Naive thymus-derived CD4-positive, alpha-beta T cell (primary cell): ENCODE measurements around the gene DGKH. TPM values are rescaled to one million over a fixed set of nuclear protein-coding genes. Genes with fewer than 3 reads are reported as not detected.
"Not testable (repeated sequence)": the region's sequence is repeated elsewhere in the genome, so short reads cannot be mapped to it uniquely, and the experiment has no call there.

Experiments
- ATAC-seq: fragments of 150-1000 bp; cut with Tn5 transposase; 2 replicates; pipeline ENCODE4 v1.10.0; 2021; ENCODE audit warnings: mild to moderate bottlenecking, moderate library complexity
- CTCF ChIA-PET: fragments of 350-600 bp; sonication (Branson Sonifier 250); formaldehyde crosslinking; loops from one replicate; lab custom pipeline; 2021; ENCODE audit warnings: antibody characterized with exemption; lab: Charles Lee
- POLR2A ChIA-PET: fragments of 350-600 bp; sonication (Branson Sonifier 250); formaldehyde crosslinking; loops from one replicate; lab custom pipeline; 2021; ENCODE audit warnings: antibody characterized with exemption, inconsistent platforms; lab: Charles Lee
- DNase-seq, 9 donors: peaks; one replicate each; pipeline versions ENCODE4 v3.0.0 to v3.0.0-alpha.2; 2020 to 2022; ENCODE audit warnings: mixed read lengths in 1 of 9
- H3K27ac ChIP-seq: one replicate; pipeline ENCODE4 v1.7.0; 2013; ENCODE audit warnings: mild to moderate bottlenecking, low read depth, low read length, moderate library complexity
- H3K27me3 ChIP-seq, 2 donors: one replicate each; pipeline ENCODE4 v1.7.0; 2013; ENCODE audit warnings: low read length in 2 of 2, mild to moderate bottlenecking in 2 of 2, moderate library complexity in 2 of 2; ENCODE audit not compliant: control insufficient read depth in 2 of 2, insufficient read depth in 2 of 2
- H3K36me3 ChIP-seq, 3 experiments: 1 replicate in 2 of 3; 2 replicates in 1 of 3; pipeline ENCODE4 v1.7.0; 2013; ENCODE audit warnings: low read length in 3 of 3, mild to moderate bottlenecking in 3 of 3, moderate library complexity in 1 of 3; ENCODE audit not compliant: insufficient read depth in 3 of 3, control insufficient read depth in 2 of 3
- H3K4me1 ChIP-seq, 2 donors: one replicate each; pipeline ENCODE4 v1.7.0; 2013; ENCODE audit warnings: low read length in 2 of 2, mild to moderate bottlenecking in 2 of 2, moderate library complexity in 1 of 2; ENCODE audit not compliant: control insufficient read depth in 2 of 2, insufficient read depth in 2 of 2
- H3K4me3 ChIP-seq: 2 replicates; pipeline ENCODE4 v1.7.0; 2013; ENCODE audit warnings: mild to moderate bottlenecking, low read length
- H3K9me3 ChIP-seq, 3 experiments: 1 replicate in 2 of 3; 2 replicates in 1 of 3; pipeline ENCODE4 v1.7.0; 2013; ENCODE audit warnings: low read length in 3 of 3; ENCODE audit not compliant: control insufficient read depth in 2 of 3
- H3K27ac Mint-ChIP-seq, 9 donors: one replicate each; pipeline ENCODE4 v1.8.0; 2020 to 2022; ENCODE audit warnings: mixed read lengths in 9 of 9, mild to moderate bottlenecking in 8 of 9, moderate library complexity in 5 of 9, inconsistent platforms in 2 of 9
- H3K27me3 Mint-ChIP-seq, 5 donors: one replicate each; pipeline ENCODE4 v1.8.0; 2021 to 2022; ENCODE audit warnings: mixed read lengths in 5 of 5, mild to moderate bottlenecking in 1 of 5
- H3K36me3 Mint-ChIP-seq, 5 donors: one replicate each; pipeline ENCODE4 v1.8.0; 2020 to 2022; ENCODE audit warnings: mixed read lengths in 5 of 5, mild to moderate bottlenecking in 3 of 5, inconsistent platforms in 1 of 5
- H3K4me1 Mint-ChIP-seq, 7 donors: one replicate each; pipeline ENCODE4 v1.8.0; 2020 to 2022; ENCODE audit warnings: mixed read lengths in 7 of 7, mild to moderate bottlenecking in 3 of 7, inconsistent platforms in 1 of 7
- H3K4me3 Mint-ChIP-seq, 10 donors: one replicate each; pipeline ENCODE4 v1.8.0; 2020 to 2022; ENCODE audit warnings: mild to moderate bottlenecking in 10 of 10, mixed read lengths in 10 of 10, moderate library complexity in 6 of 10, inconsistent platforms in 2 of 10
- H3K9me3 Mint-ChIP-seq, 11 donors: one replicate each; pipeline ENCODE4 v1.8.0; 2020 to 2022; ENCODE audit warnings: mixed read lengths in 11 of 11, mild to moderate bottlenecking in 4 of 11, inconsistent platforms in 1 of 11, moderate library complexity in 1 of 11
- intact Hi-C, 2 donors: fragments of 100-400 bp; cut with micrococcal nuclease; formaldehyde crosslinking; loops; one replicate each; pipeline ENCODE4 v1.15.1; 2023
- polyA plus RNA-seq, 2 donors: library from polyadenylated mRNA; unstranded; fragments of 300-500 nt; fragmentation: Illumina TruSeq; gene quantifications; one replicate each; pipeline ENCODE4 v1.2.3, GENCODE V29; 2021
- total RNA-seq, 6 experiments: library from RNA in 5 of 6; stranded (reverse) in 5 of 6; gene quantifications; 1 replicate in 5 of 6; 2 replicates in 1 of 6; pipeline ENCODE4 v1.2.3 and lab custom pipeline; 2021 to 2026

DGKH gene
- total and polyA plus RNA-seq, 7 experiments from 2014 or later = 0.85 to 16.4 (median 6.8) TPM

DNA sequence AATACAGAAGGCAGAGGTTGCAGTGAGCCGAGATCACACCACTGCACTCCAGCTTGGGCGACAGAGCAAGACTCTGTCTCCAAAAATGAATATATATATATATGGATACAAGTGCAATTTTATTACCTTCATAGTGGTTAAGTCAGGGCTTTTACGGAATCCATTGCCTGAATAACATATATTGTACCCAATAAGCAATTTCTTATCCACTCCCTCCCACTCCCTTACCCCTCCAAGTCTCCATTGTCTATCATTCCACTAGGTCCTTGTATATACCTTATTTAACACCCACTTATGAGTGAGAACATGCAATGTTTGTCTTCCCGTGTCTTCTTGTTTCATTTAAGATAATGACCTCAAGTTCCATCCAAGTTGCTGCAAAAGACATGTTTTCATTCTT lies 175.2 kb downstream of the DGKH start:
- H3K36me3 ChIP-seq = no peaks in the 10 kb centered on the region
- H3K27ac ChIP-seq = no peak overlapping the region
- H3K27me3 ChIP-seq = no peaks in the 10 kb centered on the region
- H3K4me1 ChIP-seq = no peaks in the 10 kb centered on the region
- H3K4me3 Mint-ChIP-seq = no peak overlapping the region
- CTCF ChIA-PET = no interaction called here
- H3K27me3 Mint-ChIP-seq = no peaks in the 10 kb centered on the region
- peaks cover 8 to 51% (median 38%) of the 10 kb centered on the region in 5 donors for H3K36me3 Mint-ChIP-seq
- no peaks in the 10 kb centered on the region for H3K4me1 Mint-ChIP-seq
- no peak overlapping the region for H3K4me3 ChIP-seq
- no peak overlapping the region for H3K27ac Mint-ChIP-seq
- POLR2A ChIA-PET = no interaction called here
- no peak for DNase-seq
- no peaks in the 10 kb centered on the region for H3K9me3 ChIP-seq
- intact Hi-C loops = no loop called here
- no peak for ATAC-seq
- no peaks in the 10 kb centered on the region for H3K9me3 Mint-ChIP-seq

DNA sequence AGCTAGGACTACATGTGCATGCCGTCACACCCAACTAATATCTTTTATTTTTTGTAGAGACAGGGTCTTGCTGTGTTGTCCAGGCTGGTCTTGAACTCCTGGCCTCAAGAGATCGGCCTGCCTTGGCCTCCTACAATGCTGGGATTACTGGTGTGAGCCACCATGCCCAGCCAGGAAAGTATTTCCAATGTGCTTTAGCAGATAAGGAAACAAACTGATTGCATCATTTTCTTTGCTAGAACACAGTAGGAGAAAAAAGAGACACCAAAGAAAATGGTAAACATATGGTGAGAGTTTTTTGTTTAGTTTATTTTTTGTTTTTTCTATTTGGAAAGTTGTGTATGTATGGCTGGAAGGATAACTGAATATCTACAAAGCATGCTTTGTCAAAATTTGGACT lies 176.6 kb downstream of the DGKH start:
- H3K4me1 Mint-ChIP-seq = no peaks in the 10 kb centered on the region
- H3K27ac Mint-ChIP-seq = no peak overlapping the region
- Histone ChIP-seq H3K27me3 (no peaks in the 10 kb centered on the region), H3K4me1 (no peaks in the 10 kb centered on the region), H3K36me3 (no peaks in the 10 kb centered on the region), H3K9me3 (no peaks in the 10 kb centered on the region), H3K27ac (no peak overlapping the region), H3K4me3 (no peak overlapping the region)
- CTCF ChIA-PET = interaction anchor here (0.6 kb wide), 1 partner anchor 618 kb away, joined by 3 read pairs; no protein-coding TSS in a partner anchor
- POLR2A ChIA-PET = no interaction called here
- ATAC-seq = no peak
- no peaks in the 10 kb centered on the region for H3K27me3 Mint-ChIP-seq
- no peaks in the 10 kb centered on the region for H3K9me3 Mint-ChIP-seq
- no peak for DNase-seq
- intact Hi-C loops = no loop called here
- H3K36me3 Mint-ChIP-seq = peaks cover 9 to 51% (median 40%) of the 10 kb centered on the region in 5 donors
- H3K4me3 Mint-ChIP-seq = no peak overlapping the region

DNA sequence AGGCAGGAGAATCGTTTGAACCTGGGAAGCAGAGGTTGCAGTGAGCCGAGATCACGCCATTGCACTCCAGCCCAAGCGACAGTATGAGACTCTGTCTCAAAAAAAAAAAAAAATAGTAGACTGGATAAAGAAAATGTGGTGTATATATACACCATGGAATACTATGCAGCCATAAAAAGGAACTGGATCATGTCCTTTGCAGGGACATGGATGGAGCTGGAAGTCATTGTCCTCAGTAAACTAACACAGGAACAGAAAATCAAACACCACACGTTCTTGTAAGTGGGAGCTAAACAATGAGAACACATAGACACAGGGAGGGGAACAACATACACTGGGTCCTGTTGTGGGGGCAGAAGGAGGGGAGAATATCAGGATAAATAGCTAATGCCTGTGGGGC lies 178.3 kb downstream of the DGKH start:
- H3K36me3 ChIP-seq, H3K9me3 Mint-ChIP-seq, POLR2A ChIA-PET, H3K4me1 Mint-ChIP-seq, H3K4me3 ChIP-seq, H3K4me3 Mint-ChIP-seq, DNase-seq, H3K27ac ChIP-seq, H3K27me3 Mint-ChIP-seq, H3K4me1 ChIP-seq, H3K27ac Mint-ChIP-seq, H3K9me3 ChIP-seq, CTCF ChIA-PET, H3K27me3 ChIP-seq, ATAC-seq, intact Hi-C loops: not testable (repeated sequence)
- peaks cover 9 to 41% (median 37%) of the 10 kb centered on the region in 5 donors for H3K36me3 Mint-ChIP-seq

DNA sequence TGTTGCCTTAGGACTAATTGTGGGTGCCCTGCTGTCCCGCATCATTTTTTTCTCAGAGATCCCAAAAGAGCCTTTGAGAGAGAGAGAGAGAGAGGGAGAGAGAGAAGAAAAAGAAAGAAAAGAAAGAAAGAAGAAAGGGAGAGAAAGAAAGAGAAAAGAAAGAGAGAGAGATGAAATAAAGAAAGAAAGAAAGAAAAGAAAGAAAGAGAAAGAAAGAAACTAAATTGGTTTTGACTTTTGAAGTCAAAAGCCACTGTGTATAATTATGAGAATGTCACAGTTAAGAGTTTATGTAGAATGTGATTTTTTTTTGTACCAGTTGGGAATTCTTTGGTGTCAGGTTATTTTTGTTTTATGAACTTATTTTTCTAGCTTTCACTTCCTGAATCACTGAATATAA lies 180.1 kb downstream of the DGKH start:
- intact Hi-C loops = no loop called here
- peaks cover 9 to 44% (median 32%) of the 10 kb centered on the region in 5 donors for H3K36me3 Mint-ChIP-seq
- H3K4me1 ChIP-seq = no peaks in the 10 kb centered on the region
- H3K4me3 ChIP-seq = no peak overlapping the region
- peak overlapping the region in 2 of 9 donors; percentile 14 to 22 for H3K27ac Mint-ChIP-seq
- H3K4me1 Mint-ChIP-seq = no peaks in the 10 kb centered on the region
- POLR2A ChIA-PET = no interaction called here
- no peaks in the 10 kb centered on the region for H3K36me3 ChIP-seq
- H3K27me3 ChIP-seq = no peaks in the 10 kb centered on the region
- H3K9me3 Mint-ChIP-seq = no peaks in the 10 kb centered on the region
- no peak overlapping the region for H3K27ac ChIP-seq
- DNase-seq (no peak), ATAC-seq (no peak)
- no peak overlapping the region for H3K4me3 Mint-ChIP-seq
- H3K9me3 ChIP-seq = no peaks in the 10 kb centered on the region
- CTCF ChIA-PET = no interaction called here
- H3K27me3 Mint-ChIP-seq = no peaks in the 10 kb centered on the region

DNA sequence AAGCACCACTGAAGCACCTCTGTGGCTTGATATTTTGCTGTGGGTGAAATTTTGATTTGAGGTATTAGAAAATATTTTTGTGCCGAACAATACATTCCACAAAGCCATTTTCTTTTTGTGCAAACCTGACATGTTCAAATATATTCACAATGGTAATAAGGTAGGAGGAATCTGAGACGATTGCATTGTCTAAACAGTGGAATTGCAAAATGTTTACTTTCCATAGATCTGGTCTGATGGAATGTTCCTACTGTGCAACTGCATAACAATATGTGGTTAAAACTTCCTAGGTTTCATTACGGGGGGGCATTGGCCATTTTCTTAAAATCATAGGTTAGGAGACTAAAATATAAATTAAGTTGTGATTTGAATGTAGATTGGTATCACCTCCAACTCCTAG lies 180.8 kb downstream of the DGKH start:
- Mint-ChIP-seq H3K27ac (no peak overlapping the region), H3K9me3 (no peaks in the 10 kb centered on the region), H3K4me3 (no peak overlapping the region), H3K4me1 (no peaks in the 10 kb centered on the region), H3K27me3 (no peaks in the 10 kb centered on the region), H3K36me3 (peaks cover 9 to 39% (median 28%) of the 10 kb centered on the region in 5 donors)
- H3K27me3 ChIP-seq = no peaks in the 10 kb centered on the region
- ATAC-seq (no peak), DNase-seq (no peak)
- H3K9me3 ChIP-seq = no peaks in the 10 kb centered on the region
- H3K27ac ChIP-seq = no peak overlapping the region
- ChIA-PET CTCF (no interaction called here), POLR2A (no interaction called here)
- no peaks in the 10 kb centered on the region for H3K36me3 ChIP-seq
- H3K4me1 ChIP-seq = no peaks in the 10 kb centered on the region
- intact Hi-C loops = no loop called here
- no peak overlapping the region for H3K4me3 ChIP-seq

DNA sequence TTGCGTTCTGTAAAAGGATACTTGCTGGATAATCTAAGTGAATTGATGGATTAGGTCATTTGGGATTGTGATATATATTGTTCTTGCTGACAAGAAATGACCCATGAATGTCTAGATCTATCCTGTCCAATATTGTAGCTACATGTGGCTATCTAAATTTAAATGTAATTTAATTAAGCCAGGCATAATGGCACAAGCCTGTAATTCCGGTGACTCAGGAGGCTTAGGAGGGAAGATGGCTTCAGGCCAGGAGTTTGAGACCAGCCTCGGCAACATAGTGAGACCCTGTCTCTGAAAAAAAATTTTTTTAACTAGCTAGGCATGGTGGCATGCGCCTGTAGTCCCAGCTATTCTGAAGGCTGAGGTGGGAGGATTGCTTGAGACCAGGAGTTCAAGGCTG lies 184.2 kb downstream of the DGKH start:
- H3K36me3 ChIP-seq = no peaks in the 10 kb centered on the region
- no peak for DNase-seq
- H3K4me3 Mint-ChIP-seq = no peak overlapping the region
- H3K4me1 Mint-ChIP-seq = no peaks in the 10 kb centered on the region
- H3K9me3 ChIP-seq = no peaks in the 10 kb centered on the region
- H3K27ac Mint-ChIP-seq = no peak overlapping the region
- H3K4me1 ChIP-seq = no peaks in the 10 kb centered on the region
- POLR2A ChIA-PET = interaction anchor here (0.6 kb wide), 1 partner anchor 20 kb away, joined by 6 read pairs; no protein-coding TSS in a partner anchor
- intact Hi-C loops = no loop called here
- H3K36me3 Mint-ChIP-seq = peaks cover 5 to 19% (median 12%) of the 10 kb centered on the region in 5 donors
- H3K9me3 Mint-ChIP-seq = no peaks in the 10 kb centered on the region
- H3K27me3 Mint-ChIP-seq = no peaks in the 10 kb centered on the region
- H3K27me3 ChIP-seq = no peaks in the 10 kb centered on the region
- no peak overlapping the region for H3K4me3 ChIP-seq
- no peak for ATAC-seq
- CTCF ChIA-PET = no interaction called here
- H3K27ac ChIP-seq = no peak overlapping the region

DNA sequence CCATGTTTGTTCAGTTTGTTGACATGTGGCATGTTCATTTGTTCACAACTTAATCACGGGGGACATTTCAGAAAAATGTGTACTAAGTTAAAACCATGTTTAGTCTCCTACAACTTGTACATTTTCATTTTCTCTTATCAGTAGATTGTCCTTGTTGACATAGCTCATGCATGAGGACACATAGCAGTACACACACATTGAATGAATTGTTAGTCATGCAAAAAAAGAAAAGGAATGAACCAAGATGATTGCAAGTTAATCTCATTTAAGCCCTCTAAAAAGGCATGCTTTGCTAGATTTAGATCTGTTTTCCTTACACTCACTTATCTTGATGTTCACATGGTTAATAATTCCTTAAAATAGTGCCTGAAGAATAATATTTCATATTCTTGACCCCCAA lies 185.3 kb downstream of the DGKH start:
- POLR2A ChIA-PET = no interaction called here
- H3K27ac Mint-ChIP-seq = no peak overlapping the region

More for the DNA sequence above, 185.3 kb downstream of the DGKH start:
- H3K27ac ChIP-seq = no peak overlapping the region
- H3K4me1 Mint-ChIP-seq = no peaks in the 10 kb centered on the region
- no peaks in the 10 kb centered on the region for H3K4me1 ChIP-seq
- ATAC-seq (no peak), DNase-seq (no peak)
- peaks cover 5 to 19% (median 8%) of the 10 kb centered on the region in 5 donors for H3K36me3 Mint-ChIP-seq
- H3K4me3 ChIP-seq = no peak overlapping the region
- intact Hi-C loops = no loop called here
- H3K27me3 ChIP-seq = no peaks in the 10 kb centered on the region
- no peaks in the 10 kb centered on the region for H3K27me3 Mint-ChIP-seq
- CTCF ChIA-PET = no interaction called here
- H3K9me3 ChIP-seq = no peaks in the 10 kb centered on the region
- no peaks in the 10 kb centered on the region for H3K9me3 Mint-ChIP-seq
- H3K4me3 Mint-ChIP-seq = no peak overlapping the region
- H3K36me3 ChIP-seq = no peaks in the 10 kb centered on the region
